Measurements from ENCODE around the gene KIF3A. TPM values are rescaled to one million over a fixed set of nuclear protein-coding genes. Genes with fewer than 3 reads are reported as not detected.

The KIF3A gene
- polyA plus RNA-seq, 5 donors: 14.8 to 29.7 (median 26.1) TPM

DNA sequence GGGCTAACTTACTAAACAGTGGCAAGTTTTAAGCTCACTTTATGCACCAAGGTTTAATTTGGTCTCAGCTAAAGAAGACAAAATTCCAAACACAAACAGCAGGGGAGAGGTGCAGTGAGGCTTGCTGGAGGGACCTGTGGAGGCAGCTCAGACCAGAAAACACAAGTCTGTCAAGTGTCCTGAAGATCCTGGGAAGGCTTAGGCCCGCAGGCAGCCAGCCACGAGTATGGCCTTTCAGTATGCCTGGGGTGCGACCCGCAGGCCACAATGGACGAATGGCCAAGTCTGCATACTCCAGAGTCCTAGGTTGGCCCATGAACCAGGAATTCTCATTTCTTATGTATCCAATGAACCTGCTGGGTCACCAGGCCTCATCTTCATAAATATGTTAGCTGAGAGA, 19.2 kb upstream of the KIF3A start:
- no peak for DNase-seq

- no peak for DNase-seq
These were observed 17.6 kb upstream of the KIF3A start for GRCh38 chr5:132754947-132755346.

DNA sequence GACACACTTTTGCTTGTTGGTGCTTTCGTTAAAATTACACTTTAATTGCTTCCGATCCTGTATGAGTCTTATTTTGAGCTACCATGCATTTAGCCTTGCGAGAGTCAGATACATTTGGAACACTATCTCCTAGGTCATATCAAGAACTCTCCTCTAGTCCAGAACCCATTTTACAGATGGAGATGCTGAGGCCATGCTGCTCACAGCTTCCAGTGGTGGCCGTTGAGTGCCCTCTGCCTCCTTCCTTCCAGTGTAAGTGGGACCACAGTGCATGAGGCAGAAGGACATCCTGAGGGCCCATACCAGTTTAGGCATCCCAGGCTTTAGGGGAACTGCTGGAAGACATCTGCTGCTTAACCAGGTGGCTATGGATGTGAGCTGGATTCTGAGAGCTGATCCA, 16.8 kb upstream of the KIF3A start:
- no peak for DNase-seq

- DNase-seq: no peak
These were observed 16.0 kb upstream of the KIF3A start for GRCh38 chr5:132753135-132753987.

DNA sequence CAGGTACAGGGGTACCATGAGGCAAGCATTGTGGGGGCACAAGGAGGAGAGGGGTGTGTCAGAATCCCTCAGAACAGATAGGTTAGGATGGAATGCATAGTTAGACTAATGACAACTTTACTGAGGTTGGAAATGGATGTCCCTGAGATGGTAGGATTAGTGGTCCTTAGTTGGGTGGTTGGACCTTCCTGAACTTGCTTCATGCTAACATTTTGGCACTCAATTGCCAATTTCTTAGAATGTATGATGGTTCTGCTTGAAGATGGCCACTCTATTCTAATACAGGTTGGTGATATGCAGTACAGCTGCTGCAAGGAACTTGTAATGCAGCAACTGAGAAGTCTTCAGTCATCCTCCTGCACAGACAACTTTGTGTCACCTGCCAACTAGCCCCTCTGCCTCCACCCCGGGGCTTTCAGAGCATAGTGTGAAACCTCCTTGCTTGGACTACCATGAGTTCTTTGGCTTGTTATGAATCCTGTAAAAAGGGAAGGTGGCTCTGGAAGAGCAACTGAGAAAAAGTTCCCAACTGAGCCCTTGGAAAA, 15.3 kb upstream of the KIF3A start:
- DNase-seq: no peak

DNA sequence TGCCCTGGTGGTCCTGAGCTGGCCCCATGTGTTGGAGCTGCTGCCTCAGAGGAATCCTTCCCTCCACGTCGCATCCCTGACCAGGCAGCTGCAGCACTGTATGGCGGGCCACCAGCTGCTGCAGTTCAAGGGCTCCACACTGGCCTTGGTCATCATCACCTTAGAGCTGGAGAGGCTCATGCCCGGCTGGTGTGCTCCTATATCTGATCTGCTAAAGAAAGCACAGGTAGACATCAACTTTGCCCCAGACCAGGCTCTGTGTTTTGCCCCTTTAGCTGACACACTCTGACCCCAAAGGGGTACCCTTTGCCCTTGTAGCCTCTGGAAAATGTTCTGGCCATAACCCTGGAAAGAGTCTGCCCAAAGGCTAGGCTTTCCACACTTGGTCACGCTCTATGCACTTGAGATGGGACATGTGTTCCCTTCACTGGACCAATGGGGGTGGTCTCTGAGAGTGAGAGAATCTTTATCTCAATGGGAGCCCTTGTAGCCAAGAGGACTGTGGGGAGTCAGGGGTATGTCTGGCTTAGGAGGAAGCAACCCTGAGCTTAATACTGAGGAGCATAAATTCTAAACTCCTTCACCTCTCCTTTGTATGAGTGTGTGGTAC, 14.7 kb upstream of the KIF3A start:
- DNase-seq: no peak

DNA sequence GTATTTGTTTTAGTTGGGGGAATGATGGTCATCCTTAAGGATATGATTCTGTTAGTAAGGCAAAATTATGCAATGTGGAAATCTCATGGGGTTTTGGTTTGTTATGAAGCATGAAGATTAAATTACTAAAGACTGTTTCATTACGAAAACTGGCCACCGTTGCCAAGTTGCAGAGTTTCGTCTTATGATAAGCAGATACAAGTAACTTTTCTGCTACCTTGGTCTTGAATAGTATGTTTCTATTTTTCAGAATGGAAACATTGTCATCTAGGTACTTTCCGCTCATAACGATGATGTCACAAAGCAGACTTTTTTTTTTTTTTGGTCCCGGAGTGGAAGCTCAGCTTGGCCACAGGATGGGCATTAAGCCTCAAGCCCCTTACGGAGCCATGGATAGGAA, 14.1 kb upstream of the KIF3A start:
- DNase-seq: no peak

GRCh38 chr5:132750471-132751230, 13.3 kb upstream of the KIF3A start:
- DNase-seq: no peak

DNA sequence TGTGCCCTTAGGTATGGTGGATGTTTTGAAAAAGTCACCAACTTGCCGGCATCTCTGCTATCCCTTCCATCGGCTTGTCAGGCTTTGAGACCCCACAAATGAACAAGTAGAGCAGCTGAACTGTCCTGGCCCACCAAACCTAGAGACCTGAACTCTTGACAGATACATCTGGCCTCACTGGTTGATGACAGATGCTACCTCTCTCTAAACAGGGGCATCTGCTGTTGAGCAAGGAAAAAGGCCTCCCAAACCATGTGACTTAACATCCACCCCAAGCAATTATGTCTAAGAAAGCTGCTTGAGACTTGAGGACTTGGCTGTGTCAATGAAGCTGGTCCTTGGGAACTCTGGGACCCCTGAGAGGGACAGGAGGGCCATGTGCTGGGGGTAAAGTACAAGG, 12.2 kb upstream of the KIF3A start:
- no peak for DNase-seq

DNA sequence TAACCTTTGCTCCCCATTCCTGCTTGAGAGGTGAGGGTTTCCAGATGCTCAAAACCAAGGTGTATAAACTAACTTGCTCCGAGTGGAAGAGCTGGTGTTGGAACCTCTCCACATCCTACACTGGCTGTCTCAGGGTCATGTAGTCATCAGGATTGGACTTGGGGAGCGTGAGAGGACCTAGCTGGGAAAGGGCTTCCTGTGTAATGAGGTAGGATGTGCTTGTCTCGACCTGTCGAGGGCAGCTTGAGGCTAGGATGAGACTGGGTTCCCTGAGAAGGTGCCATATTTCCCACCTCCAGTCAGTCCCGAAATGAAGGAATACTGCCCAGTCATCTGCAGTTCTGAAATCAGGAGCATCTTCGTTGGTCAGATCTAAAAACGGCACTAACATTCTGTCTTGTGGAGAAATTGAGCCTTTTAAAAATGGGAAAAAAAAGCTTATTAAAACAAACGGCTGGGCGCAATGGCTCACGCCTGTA, 11.2 kb upstream of the KIF3A start:
- DNase-seq: no peak

DNA sequence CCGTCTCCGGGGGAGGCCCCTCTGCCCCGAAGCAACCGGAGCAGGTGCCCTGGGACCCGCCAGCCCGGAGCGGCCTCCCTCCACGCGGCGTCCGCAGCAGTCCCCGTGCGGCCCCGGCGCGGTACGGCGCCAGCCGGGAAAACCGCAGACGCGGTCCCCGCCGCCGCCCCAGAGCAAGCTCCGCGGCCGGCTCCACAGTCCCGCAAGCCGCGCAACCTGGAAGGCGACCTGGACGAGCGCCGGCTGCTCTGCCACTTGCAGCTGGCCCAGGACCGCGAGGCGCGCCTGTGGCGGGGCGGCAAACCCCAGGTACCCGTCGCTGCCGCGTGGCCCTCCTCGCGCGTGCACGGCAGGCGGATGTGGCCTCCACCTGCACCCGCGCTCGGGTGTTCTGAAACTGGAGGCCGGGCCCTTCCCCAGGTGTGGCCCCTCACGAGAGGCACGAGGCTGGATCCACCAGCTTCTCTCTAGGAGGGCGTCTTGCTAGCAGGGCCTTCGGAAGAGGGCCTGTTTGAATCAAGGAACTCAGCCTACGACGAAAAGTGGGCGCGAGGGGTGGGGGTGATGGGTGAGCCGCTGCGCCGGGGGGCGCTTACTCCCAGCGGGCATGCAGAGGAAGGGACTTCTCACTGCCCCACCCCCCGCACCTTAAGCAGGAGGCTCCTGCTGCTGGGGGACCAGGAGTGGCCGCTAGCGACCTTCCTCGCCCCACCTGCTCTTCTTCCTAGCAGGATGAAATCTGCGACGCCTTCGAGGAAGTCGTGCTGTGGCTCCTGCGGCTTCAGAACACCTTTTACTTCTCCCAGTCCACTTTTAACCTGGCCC, 10.5 kb upstream of the KIF3A start:
- DNase-seq: no peak

DNA sequence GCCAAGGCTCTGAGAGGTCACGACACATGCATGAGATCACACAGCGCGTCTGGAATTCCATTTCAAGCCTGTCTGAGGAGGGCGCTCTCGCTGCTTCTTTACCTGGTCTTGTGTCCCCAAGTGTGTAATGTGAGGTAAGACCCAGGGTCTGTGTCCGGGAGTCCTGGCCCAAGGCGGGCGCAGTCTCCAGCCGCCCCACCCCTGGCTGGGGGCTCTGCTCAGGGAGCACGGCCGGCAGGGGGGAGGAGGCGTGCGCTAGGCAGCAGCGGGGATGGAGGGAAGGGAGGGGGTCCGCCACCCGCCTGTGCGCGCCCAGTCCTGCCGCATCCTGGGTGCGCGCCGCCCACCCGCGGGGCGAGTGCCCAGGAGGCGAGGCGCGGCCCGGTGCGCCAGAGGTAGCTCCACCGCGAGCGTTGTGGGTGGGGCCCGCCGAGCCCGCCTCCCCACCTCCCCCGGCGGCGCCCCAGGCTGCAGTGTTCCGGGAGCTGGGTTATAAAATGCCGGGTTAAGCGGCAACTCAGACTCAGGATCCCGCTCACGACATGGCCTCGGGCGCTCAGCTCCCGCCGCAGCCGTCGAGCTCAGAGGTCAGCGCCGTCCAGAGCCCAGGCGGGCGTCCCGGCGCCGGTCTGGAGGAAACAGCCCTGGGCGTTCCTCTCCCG, 9.7 kb upstream of the KIF3A start, which contains the start of gene CCNI2:
CCNI2 (plus strand) TSS at position 473 of the 662 bp plus-strand sequence; CDS start at position 543, 70 bp downstream.
- no peak for DNase-seq

DNA sequence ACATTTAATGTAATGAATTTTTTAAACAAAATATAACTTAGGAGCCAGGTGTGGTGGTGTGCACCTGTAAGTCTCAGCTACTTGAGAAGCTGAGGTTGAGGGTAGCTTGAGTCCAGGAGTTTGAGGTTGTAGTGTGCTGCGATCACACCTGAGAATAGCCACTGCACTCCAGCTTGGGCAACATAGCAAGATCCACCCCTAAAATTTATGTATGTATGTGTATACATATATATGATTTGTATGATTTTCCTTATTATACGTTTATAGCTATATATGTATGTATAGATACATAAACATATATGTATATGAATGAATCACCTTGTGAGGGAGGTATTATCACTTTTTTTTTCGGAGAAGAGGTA, 9.2 kb upstream of the KIF3A start:
- no peak for DNase-seq

- no peak for DNase-seq
These were observed 7.3 kb upstream of the KIF3A start for GRCh38 chr5:132744659-132745058.

- DNase-seq: no peak
These were observed 5.3 kb upstream of the KIF3A start for GRCh38 chr5:132742626-132743025.

- no peak for DNase-seq
These were observed 4.8 kb upstream of the KIF3A start for GRCh38 chr5:132742158-132742557.

GRCh38 chr5:132739232-132739631, 1.9 kb upstream of the KIF3A start:
- no peak for DNase-seq

DNA sequence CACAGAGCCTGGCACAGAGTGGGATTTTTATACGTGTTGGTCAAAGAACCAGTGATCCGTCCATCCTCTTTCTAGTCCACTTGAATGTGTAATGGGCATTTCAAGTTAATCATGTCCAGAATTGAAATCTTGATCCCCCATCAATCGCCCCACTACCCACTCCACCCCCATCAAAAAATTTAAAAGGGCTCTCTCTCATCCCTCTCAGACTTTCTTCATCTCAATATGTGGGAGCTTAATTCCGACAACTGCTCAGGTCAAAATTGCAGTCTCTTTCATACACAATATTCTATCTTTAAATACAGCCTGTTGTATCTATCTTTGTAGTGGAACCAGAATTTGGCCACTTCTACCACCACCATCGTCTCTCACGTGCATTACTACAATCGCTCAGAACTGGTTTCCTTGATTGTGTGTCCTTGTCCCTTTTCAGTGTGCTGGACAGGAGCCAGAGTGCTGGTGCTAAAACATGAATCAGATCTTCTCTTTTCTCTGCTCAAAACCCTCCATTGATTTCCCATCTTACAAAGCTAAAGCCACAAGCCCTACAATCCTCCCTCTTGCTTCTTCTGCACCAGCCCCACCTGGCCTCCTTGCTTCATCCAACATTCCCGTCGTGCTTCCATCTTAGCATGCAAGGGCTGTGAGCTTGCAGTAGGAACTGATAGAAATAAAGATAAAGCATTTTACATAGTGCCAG, 786 bp upstream of the KIF3A start:
- DNase-seq: no peak

- no peak for DNase-seq
These were observed 2.7 kb downstream of the KIF3A start for GRCh38 chr5:132734687-132735086.

DNA sequence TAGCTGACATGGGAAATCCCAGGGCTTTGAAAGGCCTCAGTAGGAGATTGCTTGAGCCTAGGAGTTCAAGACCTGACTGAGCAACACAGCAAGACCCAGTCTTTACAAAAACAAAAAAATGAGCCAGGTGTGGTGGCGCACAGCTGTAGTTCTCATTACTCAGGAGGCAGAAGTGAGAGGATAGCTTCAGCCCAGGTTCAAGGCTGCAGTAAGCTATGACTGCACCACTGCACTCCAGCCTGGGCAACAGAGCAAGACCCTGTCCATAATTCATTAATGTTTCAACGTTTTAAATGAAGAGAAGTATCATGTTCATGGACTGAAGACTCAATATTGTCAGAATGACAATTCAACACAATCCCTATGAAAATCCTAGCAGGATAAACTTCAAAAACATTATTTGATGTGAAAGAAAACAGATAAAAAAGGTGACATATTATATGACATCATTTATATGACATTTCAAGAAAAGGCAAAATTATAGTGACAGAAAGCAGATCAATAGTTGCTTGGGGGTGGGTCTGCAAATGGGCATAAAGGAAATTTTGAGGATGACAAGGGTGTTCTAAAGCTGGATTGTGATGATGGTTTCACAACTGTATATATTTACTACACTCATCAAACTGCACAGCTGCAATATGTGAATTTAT, 3.7 kb downstream of the KIF3A start:
- DNase-seq: no peak
